KOPT-K1 (cell line): ENCODE data around the gene HTR4.

Experiments used
- H3K27ac ChIP-seq: fragments of 200-600 bp; sonication (generic); 2 replicates; pipeline ENCODE4 v1.5.1; 2016; ENCODE audit warnings: antibody characterized with exemption, mild to moderate bottlenecking, low read depth, low read length; ENCODE audit not compliant: poor library complexity, severe bottlenecking
- H3K36me3 ChIP-seq: fragments of 200-600 bp; sonication (generic); 2 replicates; pipeline ENCODE4 v1.5.1; 2017; ENCODE audit warnings: antibody characterized with exemption, mild to moderate bottlenecking, low read length, moderate library complexity; ENCODE audit not compliant: insufficient read depth
- H3K9me3 ChIP-seq: fragments of 200-600 bp; sonication (generic); 2 replicates; pipeline ENCODE4 v1.5.1; 2017; ENCODE audit warnings: antibody characterized with exemption, low read length, mild to moderate bottlenecking; ENCODE audit not compliant: insufficient read depth, poor library complexity, severe bottlenecking

The HTR4 gene

GRCh38 chr5:148437249-148437648 lies 217.1 kb downstream of the HTR4 start:
- H3K36me3 ChIP-seq, result peaks cover 89% of the 10 kb centered on the region

GRCh38 chr5:148436029-148436428 lies 218.3 kb downstream of the HTR4 start:
- Histone ChIP-seq H3K36me3 (peaks cover 89% of the 10 kb centered on the region), H3K27ac (no peak overlapping the region)

More at GRCh38 chr5:148437249-148437648, 217.1 kb downstream of the HTR4 start:
- no peaks in the 10 kb centered on the region for H3K9me3 ChIP-seq
- H3K27ac ChIP-seq, result no peak overlapping the region

GRCh38 chr5:148433826-148434225 lies 220.5 kb downstream of the HTR4 start:
- Histone ChIP-seq H3K36me3 (peaks cover 77% of the 10 kb centered on the region), H3K27ac (no peak overlapping the region)

More at GRCh38 chr5:148436029-148436428, 218.3 kb downstream of the HTR4 start:
- H3K9me3 ChIP-seq, result no peaks in the 10 kb centered on the region

More at GRCh38 chr5:148433826-148434225, 220.5 kb downstream of the HTR4 start:
- no peaks in the 10 kb centered on the region for H3K9me3 ChIP-seq
